ENCODE results near the gene MRGPRF.

GRCh38 chr11:69022260-69022659, 9.2 kb upstream of the MRGPRF start:
- TF ChIP-seq, protein P1, sequence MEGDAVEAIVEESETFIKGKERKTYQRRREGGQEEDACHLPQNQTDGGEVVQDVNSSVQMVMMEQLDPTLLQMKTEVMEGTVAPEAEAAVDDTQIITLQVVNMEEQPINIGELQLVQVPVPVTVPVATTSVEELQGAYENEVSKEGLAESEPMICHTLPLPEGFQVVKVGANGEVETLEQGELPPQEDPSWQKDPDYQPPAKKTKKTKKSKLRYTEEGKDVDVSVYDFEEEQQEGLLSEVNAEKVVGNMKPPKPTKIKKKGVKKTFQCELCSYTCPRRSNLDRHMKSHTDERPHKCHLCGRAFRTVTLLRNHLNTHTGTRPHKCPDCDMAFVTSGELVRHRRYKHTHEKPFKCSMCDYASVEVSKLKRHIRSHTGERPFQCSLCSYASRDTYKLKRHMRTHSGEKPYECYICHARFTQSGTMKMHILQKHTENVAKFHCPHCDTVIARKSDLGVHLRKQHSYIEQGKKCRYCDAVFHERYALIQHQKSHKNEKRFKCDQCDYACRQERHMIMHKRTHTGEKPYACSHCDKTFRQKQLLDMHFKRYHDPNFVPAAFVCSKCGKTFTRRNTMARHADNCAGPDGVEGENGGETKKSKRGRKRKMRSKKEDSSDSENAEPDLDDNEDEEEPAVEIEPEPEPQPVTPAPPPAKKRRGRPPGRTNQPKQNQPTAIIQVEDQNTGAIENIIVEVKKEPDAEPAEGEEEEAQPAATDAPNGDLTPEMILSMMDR (conservative IDR thresholded peaks at IDR 0.05): no peak
- TF ChIP-seq EZH2 (IDR thresholded peaks at IDR 0.05; ENCODE audit: low read depth): no peak

Data from PC-9 (cell line).